Measurements from ENCODE around the gene LPCAT3. TPM values are rescaled to one million over a fixed set of nuclear protein-coding genes. Genes with fewer than 3 reads are reported as not detected.

LPCAT3 gene
- total and polyA plus RNA-seq, 4 donors: 41.9 to 96.5 (median 77.0) TPM

GRCh38 chr12:6957741-6958608 lies 60.3 kb downstream of the LPCAT3 start:
- Histone ChIP-seq H3K27me3 (ENCODE audit: control insufficient read depth in 4 of 4, insufficient read depth in 4 of 4, low read length in 3 of 4) (no peaks in the 10 kb centered on the region), H3K4me3 (ENCODE audit: low read depth in 1 of 3, low read length in 3 of 3) (no peak overlapping the region), H3K36me3 (ENCODE audit: control insufficient read depth in 4 of 4, insufficient read depth in 3 of 4, low read depth in 1 of 4, low read length in 3 of 4) (peaks cover 0 to 3% (median 2%) of the 10 kb centered on the region in 4 donors), H3K9me3 (ENCODE audit: control insufficient read depth in 4 of 4, low read length in 3 of 4) (no peaks in the 10 kb centered on the region), H3K27ac (ENCODE audit: low read depth in 1 of 2, low read length in 2 of 2) (peak overlapping the region; percentile 4 to 56), H3K9ac (ENCODE audit: low read depth in 1 of 2, low read length in 2 of 2) (no peak overlapping the region), H3K4me1 (ENCODE audit: control insufficient read depth in 4 of 4, insufficient read depth in 4 of 4, low read length in 3 of 4) (peaks cover 0 to 36% (median 14%) of the 10 kb centered on the region in 4 donors)
- 88% methylated on average over 28 of the region's 28 CpGs for WGBS
- no peak for DNase-seq (ENCODE audit: low spot score)
- TF ChIP-seq RAD21 (IDR thresholded peaks at IDR 0.05) (no peak), ATF3 (IDR thresholded peaks at IDR 0.05) (no peak), FOXA1 (IDR thresholded peaks at IDR 0.05) (no peak), GABPA (IDR thresholded peaks at IDR 0.05 in 1 of 2, conservative IDR thresholded peaks at IDR 0.05 in 1 of 2) (no peak), JUND (IDR thresholded peaks at IDR 0.05) (no peak), TAF1 (conservative IDR thresholded peaks at IDR 0.05) (no peak)

DNA sequence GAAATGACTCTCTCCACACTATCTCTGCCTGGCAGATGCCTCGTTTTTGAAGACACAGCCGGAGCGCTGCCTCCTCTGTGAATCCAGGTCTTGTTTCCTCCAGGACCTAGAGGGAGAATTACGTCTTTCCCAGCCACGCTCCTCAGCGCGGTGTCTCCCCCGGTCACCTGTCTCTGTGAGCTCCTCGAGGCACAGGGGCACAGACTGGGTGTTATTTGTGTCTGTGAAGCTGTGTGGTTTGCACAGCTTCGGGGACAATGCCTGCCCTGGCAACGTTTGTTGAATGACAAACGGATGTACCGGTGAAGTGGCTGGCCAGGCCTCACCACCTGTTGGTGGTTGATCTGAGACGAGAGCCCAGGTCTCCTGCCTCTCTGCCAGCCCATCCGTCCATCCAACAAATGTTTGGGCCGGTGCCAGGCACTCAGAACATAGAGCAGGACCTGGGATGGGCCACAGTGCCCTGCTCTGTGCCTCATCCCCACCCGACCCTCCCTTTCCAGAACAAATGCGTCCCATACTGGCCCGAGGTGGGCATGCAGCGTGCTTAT lies 61.0 kb downstream of the LPCAT3 start:
- Histone ChIP-seq H3K27ac (ENCODE audit: low read depth in 1 of 2, low read length in 2 of 2) (no peak overlapping the region), H3K9me3 (ENCODE audit: control insufficient read depth in 4 of 4, low read length in 3 of 4) (no peaks in the 10 kb centered on the region), H3K27me3 (ENCODE audit: control insufficient read depth in 4 of 4, insufficient read depth in 4 of 4, low read length in 3 of 4) (no peaks in the 10 kb centered on the region), H3K9ac (ENCODE audit: low read depth in 1 of 2, low read length in 2 of 2) (no peak overlapping the region), H3K4me1 (ENCODE audit: control insufficient read depth in 4 of 4, insufficient read depth in 4 of 4, low read length in 3 of 4) (peaks cover 0 to 29% (median 14%) of the 10 kb centered on the region in 4 donors), H3K4me3 (ENCODE audit: low read depth in 1 of 3, low read length in 3 of 3) (no peak overlapping the region), H3K36me3 (ENCODE audit: control insufficient read depth in 4 of 4, insufficient read depth in 3 of 4, low read depth in 1 of 4, low read length in 3 of 4) (peaks cover 0 to 3% (median 2%) of the 10 kb centered on the region in 4 donors)
- 86% methylated on average over 20 of the region's 20 CpGs for WGBS
- TF ChIP-seq REST (IDR thresholded peaks at IDR 0.05): no peak
- no peak for TF ChIP-seq NR2F2 (IDR thresholded peaks at IDR 0.05)
- TF ChIP-seq YY1 (IDR thresholded peaks at IDR 0.05): no peak
- no peak for TF ChIP-seq ATF3 (IDR thresholded peaks at IDR 0.05)
- no peak for TF ChIP-seq TAF1 (conservative IDR thresholded peaks at IDR 0.05)
- no peak for TF ChIP-seq RAD21 (IDR thresholded peaks at IDR 0.05)
- no peak for TF ChIP-seq GABPA (IDR thresholded peaks at IDR 0.05 in 1 of 2, conservative IDR thresholded peaks at IDR 0.05 in 1 of 2)
- TF ChIP-seq EGR1 (IDR thresholded peaks at IDR 0.05; ENCODE audit: low read depth in 2 of 2): no peak
- TF ChIP-seq FOXA1 (IDR thresholded peaks at IDR 0.05): no peak
- TF ChIP-seq HNF4A (conservative IDR thresholded peaks at IDR 0.05): no peak
- TF ChIP-seq, protein P1, sequence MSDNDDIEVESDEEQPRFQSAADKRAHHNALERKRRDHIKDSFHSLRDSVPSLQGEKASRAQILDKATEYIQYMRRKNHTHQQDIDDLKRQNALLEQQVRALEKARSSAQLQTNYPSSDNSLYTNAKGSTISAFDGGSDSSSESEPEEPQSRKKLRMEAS (IDR thresholded peaks at IDR 0.05): no peak
- TF ChIP-seq SP1 (IDR thresholded peaks at IDR 0.05): no peak
- TF ChIP-seq JUND (IDR thresholded peaks at IDR 0.05): no peak
- no peak for TF ChIP-seq RXRA (IDR thresholded peaks at IDR 0.05)
- TF ChIP-seq, protein P2, sequence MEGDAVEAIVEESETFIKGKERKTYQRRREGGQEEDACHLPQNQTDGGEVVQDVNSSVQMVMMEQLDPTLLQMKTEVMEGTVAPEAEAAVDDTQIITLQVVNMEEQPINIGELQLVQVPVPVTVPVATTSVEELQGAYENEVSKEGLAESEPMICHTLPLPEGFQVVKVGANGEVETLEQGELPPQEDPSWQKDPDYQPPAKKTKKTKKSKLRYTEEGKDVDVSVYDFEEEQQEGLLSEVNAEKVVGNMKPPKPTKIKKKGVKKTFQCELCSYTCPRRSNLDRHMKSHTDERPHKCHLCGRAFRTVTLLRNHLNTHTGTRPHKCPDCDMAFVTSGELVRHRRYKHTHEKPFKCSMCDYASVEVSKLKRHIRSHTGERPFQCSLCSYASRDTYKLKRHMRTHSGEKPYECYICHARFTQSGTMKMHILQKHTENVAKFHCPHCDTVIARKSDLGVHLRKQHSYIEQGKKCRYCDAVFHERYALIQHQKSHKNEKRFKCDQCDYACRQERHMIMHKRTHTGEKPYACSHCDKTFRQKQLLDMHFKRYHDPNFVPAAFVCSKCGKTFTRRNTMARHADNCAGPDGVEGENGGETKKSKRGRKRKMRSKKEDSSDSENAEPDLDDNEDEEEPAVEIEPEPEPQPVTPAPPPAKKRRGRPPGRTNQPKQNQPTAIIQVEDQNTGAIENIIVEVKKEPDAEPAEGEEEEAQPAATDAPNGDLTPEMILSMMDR (IDR thresholded peaks at IDR 0.05; ENCODE audit: low read depth, low read length, missing input control): no peak
- no peak for TF ChIP-seq FOXA2 (IDR thresholded peaks at IDR 0.05)
- no peak for TF ChIP-seq ZBTB33 (IDR thresholded peaks at IDR 0.05)
- DNase-seq (ENCODE audit: low spot score): no peak

Data from liver (tissue), 9 donors.